ENCODE measurements around the gene DSC1. TPM values are rescaled to one million over a fixed set of nuclear protein-coding genes. Genes with fewer than 3 reads are reported as not detected.

The DSC1 gene
- total and polyA plus RNA-seq, 10 of the 15 experiments (the other 5 are each of a cell fraction or from before 2014, with no cell fraction given) = 0.24 to 0.84 (median 0.44) TPM; not detected in 1

DNA sequence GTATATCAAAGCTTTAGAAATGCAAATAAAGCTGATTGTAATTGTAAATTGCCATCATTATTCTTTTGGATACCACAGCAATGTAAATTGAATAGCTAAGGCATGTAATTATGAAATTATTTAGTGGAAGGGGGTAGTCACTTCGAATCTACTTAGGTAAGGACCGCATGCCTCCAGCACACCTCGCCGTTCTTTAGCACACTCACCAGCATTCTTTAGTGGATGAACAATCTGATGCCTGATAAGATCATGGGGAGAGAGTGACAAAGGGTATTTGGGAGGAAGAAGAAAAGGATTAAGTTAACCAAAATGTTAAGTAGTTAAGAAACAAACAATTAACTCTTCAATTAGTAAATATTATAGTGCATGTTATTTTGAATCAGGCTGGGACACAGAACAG lies 46.4 kb upstream of the DSC1 start:
- Histone ChIP-seq H3K27me3 (replicated peaks in 1 of 2; ENCODE audit: control insufficient read depth in 2 of 2, insufficient read depth in 2 of 2, low read length in 1 of 2) (no peaks in the 10 kb centered on the region), H3K36me3 (ENCODE audit: control insufficient read depth in 2 of 2, insufficient read depth in 2 of 2, low read length in 1 of 2) (no peaks in the 10 kb centered on the region), H3K27ac (ENCODE audit: control insufficient read depth, insufficient read depth) (no peak overlapping the region), H3K9ac (ENCODE audit: control insufficient read depth, insufficient read depth, low read length) (no peak overlapping the region), H3K79me2 (ENCODE audit: control insufficient read depth, insufficient read depth, low read length) (no peaks in the 10 kb centered on the region), H4K20me1 (ENCODE audit: control insufficient read depth, insufficient read depth) (no peaks in the 10 kb centered on the region), H3K4me3 (no peak overlapping the region), H3K4me2 (ENCODE audit: control insufficient read depth, insufficient read depth) (no peak overlapping the region), H2AFZ (ENCODE audit: control insufficient read depth, low read depth, low read length) (no peak overlapping the region; the same call in 1 of the 2 replicates), H3K9me3 (replicated peaks; ENCODE audit: control insufficient read depth, insufficient read depth, low read length) (no peaks in the 10 kb centered on the region), H3K4me1 (ENCODE audit: control insufficient read depth, insufficient read depth, low read length) (peaks cover 8% of the 10 kb centered on the region)
- ChIA-PET SMC1A (ENCODE audit: uncharacterized antibody, unreplicated experiment) (interaction anchor here (0.7 to 2.2 kb wide), 6 partner anchors 10 to 173 kb away, joined by 3 to 13 read pairs (median 3); no protein-coding TSS in a partner anchor), RAD21 (ENCODE audit: unreplicated experiment) (interaction anchor here (1.1 kb wide), 2 partner anchors 10 kb away, joined by 3 read pairs; no protein-coding TSS in a partner anchor), CTCF (interaction anchor here (0.7 to 1.6 kb wide), 4 partner anchors 10 to 33 kb away, joined by 3 read pairs; no protein-coding TSS in a partner anchor), POLR2A (interaction anchor here (0.7 kb wide), 1 partner anchor 19 kb away, joined by 3 read pairs; no protein-coding TSS in a partner anchor)
- FAIRE-seq = no peak
- intact Hi-C loops (cut with micrococcal nuclease; ENCODE audit: unreplicated experiment) (no loop called here), in situ Hi-C loops (cut with MboI) (no loop called here)
- DNase-seq (ENCODE audit: low read depth, low spot score) = no peak
- WGBS (ENCODE audit: insufficient coverage, insufficient replicate concordance, low lambda C conversion rate, missing lambda C conversion rate) = 31% methylated on average over 4 of the region's 4 CpGs
- ATAC-seq = no peak
- TF ChIP-seq, protein P1, sequence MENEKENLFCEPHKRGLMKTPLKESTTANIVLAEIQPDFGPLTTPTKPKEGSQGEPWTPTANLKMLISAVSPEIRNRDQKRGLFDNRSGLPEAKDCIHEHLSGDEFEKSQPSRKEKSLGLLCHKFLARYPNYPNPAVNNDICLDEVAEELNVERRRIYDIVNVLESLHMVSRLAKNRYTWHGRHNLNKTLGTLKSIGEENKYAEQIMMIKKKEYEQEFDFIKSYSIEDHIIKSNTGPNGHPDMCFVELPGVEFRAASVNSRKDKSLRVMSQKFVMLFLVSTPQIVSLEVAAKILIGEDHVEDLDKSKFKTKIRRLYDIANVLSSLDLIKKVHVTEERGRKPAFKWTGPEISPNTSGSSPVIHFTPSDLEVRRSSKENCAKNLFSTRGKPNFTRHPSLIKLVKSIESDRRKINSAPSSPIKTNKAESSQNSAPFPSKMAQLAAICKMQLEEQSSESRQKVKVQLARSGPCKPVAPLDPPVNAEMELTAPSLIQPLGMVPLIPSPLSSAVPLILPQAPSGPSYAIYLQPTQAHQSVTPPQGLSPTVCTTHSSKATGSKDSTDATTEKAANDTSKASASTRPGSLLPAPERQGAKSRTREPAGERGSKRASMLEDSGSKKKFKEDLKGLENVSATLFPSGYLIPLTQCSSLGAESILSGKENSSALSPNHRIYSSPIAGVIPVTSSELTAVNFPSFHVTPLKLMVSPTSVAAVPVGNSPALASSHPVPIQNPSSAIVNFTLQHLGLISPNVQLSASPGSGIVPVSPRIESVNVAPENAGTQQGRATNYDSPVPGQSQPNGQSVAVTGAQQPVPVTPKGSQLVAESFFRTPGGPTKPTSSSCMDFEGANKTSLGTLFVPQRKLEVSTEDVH (IDR thresholded peaks at IDR 0.05; ENCODE audit: low read depth, partially characterized antibody) = no peak
- TF ChIP-seq CBX3 (IDR thresholded peaks at IDR 0.05; ENCODE audit: borderline replicate concordance, low read depth) (no peak), CBFB (IDR thresholded peaks at IDR 0.05; ENCODE audit: low read depth) (no peak), FOXM1 (IDR thresholded peaks at IDR 0.05; ENCODE audit: low read depth, low read length) (no peak), NR2C1 (IDR thresholded peaks at IDR 0.05) (no peak), SRF (IDR thresholded peaks at IDR 0.05; ENCODE audit: low read depth in 2 of 2, low read length in 2 of 2) (no peak), SP1 (IDR thresholded peaks at IDR 0.05; ENCODE audit: low read depth, low read length) (no peak), KAT2A (conservative IDR thresholded peaks at IDR 0.05; ENCODE audit: control insufficient read depth, low read depth, low read length) (no peak), HDGF (IDR thresholded peaks at IDR 0.05) (no peak), JUNB (IDR thresholded peaks at IDR 0.05) (no peak), SMC3 (IDR thresholded peaks at IDR 0.05; ENCODE audit: borderline replicate concordance, low read length) (no peak), SIN3A (IDR thresholded peaks at IDR 0.05; ENCODE audit: low read depth, low read length) (no peak)
- TF ChIP-seq, protein P2, sequence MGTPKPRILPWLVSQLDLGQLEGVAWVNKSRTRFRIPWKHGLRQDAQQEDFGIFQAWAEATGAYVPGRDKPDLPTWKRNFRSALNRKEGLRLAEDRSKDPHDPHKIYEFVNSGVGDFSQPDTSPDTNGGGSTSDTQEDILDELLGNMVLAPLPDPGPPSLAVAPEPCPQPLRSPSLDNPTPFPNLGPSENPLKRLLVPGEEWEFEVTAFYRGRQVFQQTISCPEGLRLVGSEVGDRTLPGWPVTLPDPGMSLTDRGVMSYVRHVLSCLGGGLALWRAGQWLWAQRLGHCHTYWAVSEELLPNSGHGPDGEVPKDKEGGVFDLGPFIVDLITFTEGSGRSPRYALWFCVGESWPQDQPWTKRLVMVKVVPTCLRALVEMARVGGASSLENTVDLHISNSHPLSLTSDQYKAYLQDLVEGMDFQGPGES (IDR thresholded peaks at IDR 0.05) = no peak
- TF ChIP-seq, protein P3, sequence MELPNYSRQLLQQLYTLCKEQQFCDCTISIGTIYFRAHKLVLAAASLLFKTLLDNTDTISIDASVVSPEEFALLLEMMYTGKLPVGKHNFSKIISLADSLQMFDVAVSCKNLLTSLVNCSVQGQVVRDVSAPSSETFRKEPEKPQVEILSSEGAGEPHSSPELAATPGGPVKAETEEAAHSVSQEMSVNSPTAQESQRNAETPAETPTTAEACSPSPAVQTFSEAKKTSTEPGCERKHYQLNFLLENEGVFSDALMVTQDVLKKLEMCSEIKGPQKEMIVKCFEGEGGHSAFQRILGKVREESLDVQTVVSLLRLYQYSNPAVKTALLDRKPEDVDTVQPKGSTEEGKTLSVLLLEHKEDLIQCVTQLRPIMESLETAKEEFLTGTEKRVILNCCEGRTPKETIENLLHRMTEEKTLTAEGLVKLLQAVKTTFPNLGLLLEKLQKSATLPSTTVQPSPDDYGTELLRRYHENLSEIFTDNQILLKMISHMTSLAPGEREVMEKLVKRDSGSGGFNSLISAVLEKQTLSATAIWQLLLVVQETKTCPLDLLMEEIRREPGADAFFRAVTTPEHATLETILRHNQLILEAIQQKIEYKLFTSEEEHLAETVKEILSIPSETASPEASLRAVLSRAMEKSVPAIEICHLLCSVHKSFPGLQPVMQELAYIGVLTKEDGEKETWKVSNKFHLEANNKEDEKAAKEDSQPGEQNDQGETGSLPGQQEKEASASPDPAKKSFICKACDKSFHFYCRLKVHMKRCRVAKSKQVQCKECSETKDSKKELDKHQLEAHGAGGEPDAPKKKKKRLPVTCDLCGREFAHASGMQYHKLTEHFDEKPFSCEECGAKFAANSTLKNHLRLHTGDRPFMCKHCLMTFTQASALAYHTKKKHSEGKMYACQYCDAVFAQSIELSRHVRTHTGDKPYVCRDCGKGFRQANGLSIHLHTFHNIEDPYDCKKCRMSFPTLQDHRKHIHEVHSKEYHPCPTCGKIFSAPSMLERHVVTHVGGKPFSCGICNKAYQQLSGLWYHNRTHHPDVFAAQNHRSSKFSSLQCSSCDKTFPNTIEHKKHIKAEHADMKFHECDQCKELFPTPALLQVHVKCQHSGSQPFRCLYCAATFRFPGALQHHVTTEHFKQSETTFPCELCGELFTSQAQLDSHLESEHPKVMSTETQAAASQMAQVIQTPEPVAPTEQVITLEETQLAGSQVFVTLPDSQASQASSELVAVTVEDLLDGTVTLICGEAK (IDR thresholded peaks at IDR 0.05; ENCODE audit: borderline replicate concordance) = no peak
- TF ChIP-seq, protein P4, sequence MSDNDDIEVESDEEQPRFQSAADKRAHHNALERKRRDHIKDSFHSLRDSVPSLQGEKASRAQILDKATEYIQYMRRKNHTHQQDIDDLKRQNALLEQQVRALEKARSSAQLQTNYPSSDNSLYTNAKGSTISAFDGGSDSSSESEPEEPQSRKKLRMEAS (IDR thresholded peaks at IDR 0.05; ENCODE audit: low read depth, low read length) = no peak
- TF ChIP-seq, protein P5, sequence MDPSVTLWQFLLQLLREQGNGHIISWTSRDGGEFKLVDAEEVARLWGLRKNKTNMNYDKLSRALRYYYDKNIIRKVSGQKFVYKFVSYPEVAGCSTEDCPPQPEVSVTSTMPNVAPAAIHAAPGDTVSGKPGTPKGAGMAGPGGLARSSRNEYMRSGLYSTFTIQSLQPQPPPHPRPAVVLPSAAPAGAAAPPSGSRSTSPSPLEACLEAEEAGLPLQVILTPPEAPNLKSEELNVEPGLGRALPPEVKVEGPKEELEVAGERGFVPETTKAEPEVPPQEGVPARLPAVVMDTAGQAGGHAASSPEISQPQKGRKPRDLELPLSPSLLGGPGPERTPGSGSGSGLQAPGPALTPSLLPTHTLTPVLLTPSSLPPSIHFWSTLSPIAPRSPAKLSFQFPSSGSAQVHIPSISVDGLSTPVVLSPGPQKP (IDR thresholded peaks at IDR 0.05; ENCODE audit: low read depth, low read length) = no peak
- BruUV-seq (replicated peaks) = no TSS peak
